ENCODE measurements around the gene VDR.
"Not testable (repeated sequence)": the region's sequence is repeated elsewhere in the genome, so short reads cannot be mapped to it uniquely, and the experiment has no call there.

VDR gene

DNA sequence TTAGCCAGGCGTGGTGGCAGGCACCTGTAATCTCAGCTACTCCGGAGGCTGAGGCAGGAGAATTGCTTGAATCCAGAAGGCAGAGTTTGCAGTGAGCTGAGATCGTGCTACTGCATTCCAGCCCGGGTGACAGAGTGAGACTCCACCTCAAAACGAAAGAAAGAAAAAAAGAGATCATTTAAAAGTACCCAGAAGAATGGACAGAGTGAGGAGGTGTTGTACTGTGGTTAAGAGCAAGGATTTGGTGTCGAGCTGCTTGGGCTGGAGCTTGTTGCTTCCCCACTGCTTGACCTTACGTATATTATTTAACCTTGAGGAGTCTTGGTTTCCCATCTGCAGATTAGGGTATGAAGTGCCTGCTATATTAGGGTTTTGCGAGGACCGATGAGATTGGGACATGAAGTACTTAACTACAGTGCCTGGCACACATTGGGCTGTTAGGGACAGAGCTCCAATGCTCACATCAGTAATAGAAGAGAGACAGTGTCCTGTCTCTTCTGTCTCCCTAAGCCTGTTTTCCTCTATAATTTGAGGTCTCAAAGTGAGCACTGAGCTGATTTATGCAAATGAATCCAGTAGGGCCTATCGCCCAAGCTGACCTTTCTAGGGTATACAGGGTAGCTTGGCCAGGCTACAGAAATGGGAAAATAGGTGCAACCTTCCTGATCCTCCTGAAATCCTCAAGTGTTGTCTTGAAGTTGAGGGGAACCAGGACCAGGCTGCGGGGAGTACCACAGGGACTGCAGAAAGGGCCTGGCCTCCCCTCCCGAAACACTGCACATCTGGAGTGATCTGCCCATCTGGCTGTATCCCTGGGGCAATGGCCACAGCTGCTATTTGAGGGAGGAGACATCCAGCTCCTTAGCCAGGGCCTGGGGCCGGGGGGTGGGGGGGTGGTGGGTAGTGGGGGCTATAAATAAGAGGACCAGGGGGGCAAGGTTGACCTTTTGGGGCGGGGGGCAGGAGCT, 76.5 kb downstream of the VDR start:
- no peak for DNase-seq (ENCODE audit: low read depth)

DNA sequence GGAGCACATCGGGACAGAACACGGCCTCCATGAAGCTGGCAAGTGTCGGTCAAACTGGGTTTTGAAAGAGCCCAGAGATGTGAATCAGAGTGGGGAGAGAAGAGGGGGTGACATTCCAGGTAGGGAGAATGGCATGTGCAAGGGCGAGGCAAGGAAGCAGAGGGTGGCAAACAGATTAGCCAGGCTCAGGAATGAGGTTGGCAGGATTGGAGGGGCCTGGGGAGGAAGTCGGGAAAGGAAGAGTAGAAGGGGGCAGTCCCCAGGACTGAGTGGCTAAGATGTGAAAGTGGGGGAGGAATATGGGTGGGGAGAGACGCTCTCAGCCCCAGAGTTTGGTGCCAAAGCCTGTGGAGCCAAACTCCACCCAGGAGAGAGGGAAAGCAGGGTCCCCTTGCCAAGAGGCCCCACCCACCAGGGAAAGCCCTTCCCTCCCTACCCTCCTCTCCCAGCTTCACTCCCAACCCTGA, 79.6 kb downstream of the VDR start:
- no peak for DNase-seq (ENCODE audit: low read depth)

DNA sequence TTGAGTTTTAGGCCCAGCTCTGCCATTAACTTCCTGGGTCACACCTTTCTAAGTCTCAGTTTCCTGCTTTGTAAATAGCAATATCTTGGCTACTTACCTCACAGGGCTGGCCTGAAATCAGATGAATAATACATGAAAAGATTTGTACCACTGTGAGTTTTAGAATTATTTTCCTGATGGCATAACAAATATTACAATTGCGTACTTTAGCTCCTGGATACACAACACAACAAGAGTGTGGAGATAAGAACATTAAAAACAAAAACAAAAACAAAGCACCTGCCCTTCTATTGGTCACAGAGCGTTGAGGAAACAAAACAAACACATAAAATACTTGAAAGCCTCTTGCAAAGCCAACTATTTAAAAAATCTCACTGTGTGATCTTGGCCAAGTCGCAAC, 80.2 kb downstream of the VDR start:
- DNase-seq (ENCODE audit: low read depth) = no peak

DNA sequence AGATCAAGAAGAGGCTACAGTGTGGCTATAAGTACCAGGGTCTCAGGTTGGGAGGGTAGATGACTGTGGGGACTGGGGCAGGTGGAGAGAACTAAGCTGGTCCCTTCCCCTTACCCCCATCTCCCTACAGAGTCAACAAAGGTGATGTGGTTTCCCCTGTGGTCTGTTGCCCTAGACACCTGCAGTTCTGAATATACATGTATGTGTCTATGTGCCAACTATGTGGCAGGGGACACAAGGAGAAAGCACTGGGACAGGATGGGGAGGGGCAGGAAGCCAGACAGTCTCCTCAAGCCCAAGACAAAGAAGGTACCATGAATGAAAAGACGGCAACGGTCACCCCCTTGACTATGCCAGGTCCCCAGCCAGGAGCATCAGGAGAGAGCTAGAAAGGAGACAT, 80.6 kb downstream of the VDR start:
- DNase-seq (ENCODE audit: low read depth) = no peak

DNA sequence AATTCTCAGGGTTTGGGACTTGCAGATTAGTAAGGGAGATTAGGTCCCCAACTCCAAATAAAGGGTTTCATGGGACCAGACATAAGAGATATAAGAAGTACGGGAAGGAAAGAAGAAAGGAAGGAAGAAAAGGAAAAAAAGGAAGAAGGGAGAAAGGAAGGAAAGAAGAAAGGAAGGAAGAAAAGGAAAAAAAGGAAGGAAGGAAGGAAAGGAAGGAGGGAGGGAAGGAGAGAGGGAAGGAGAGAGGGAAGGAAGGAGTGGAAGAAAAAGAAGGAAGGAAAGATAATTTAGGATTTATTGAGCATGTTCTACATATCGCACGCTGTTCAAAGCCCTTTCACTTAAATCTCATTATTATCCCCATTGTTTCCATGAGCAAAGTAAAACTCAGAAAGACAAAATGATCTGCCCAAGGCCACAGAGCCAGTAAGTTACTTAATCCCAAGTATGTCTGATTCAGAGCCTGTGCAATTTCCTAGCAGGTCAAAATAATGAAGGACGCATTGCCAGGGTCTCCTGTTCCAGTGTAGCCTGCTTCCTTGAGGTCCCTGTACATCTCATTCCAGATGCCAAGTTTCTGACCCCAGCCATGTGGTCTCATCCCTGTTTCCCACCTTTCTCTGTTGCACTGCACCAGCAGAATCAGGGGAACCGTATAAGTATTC, 81.2 kb downstream of the VDR start:
- DNase-seq (ENCODE audit: low read depth) = no peak

DNA sequence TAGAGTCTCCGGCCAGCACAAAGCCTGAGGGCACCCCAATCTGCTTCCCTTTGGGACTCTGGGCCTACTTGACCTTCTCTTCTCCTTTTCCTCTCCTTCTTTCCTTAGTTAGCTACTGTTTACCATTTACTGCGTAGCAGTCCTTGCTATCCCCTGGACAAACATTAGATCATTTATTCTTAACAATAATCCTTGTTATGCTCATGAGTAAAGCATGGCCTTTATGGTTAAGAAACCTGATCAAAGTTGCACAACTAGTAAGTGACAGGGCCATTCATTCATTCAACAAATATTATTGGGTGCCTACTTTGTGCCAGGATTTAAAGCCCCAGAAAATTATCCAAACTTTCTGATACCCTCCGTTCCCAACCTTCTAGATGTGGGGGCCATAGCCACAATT, 81.9 kb downstream of the VDR start:
- DNase-seq (ENCODE audit: low read depth) = no peak

DNA sequence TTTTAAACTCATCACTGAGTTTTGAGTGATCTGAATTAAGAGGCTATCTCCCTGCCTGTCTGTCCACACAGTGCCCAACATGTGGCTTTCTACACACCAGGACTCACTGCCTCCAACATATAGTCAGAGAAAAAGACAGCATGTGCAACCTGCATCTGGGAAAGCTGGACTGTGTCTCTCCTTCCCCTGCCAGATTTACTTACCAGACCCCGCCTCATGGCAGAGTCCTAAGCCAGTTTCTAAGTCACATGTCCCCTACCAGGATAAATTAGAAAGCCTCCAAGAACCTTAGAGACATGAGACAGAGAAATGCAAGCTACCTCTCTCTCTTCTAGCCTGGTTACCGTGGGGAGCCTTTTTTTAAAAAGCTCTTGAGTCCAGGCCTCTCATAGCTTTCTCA, 82.4 kb downstream of the VDR start:
- no peak for DNase-seq (ENCODE audit: low read depth)

DNA sequence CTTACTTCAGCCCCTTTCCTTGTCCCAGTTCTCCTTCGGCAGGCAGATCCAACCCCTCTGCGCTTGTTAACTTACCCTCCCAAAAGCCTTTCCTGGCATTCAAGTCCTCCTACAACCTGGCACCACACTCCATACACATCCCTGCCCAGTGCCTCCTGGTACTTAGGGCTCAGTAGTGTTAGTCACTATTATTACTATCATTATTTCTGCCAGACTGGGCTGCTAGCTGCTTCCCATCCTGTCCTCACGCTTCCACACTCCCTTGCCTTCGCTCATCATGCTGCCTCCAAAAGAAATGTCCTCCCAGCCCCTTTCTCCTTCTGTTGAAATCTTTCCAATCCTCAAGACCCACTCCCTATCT, 83.5 kb downstream of the VDR start:
- no peak for DNase-seq (ENCODE audit: low read depth)

DNA sequence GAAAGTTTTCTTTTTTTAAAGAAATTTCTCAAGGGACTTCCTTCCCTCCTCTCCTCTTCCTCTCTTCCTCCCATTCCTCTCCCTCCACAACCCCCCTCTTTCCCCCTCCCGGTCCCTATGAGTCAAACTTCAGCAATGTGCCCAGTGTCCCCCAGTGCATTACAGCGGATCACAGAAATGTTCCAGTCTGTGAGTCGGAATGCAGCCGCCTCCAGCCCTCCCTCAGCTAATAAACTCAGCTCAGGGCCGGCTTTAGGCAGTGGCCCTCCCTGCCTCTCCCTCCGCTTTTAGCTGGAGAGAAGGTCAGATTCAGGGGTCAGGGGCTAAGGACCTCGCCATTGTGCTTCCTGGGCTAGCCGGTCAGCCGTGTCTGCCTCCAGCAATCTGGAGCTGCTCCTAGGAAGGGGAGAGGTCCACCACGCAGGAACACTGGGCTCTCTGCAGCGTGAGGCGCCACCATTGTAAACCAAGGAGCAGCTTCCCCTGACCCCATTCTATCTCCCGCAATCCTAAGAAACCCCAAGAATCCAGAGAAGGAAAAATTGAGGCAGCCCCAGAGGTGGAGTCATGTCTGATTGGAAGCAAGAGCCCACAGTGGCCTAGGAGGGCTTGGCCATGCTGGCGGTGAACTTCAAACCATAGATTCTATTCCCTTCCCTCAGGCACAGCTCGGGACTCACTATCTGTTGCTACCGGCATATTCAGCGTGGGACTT, 84.0 kb downstream of the VDR start:
- no peak for DNase-seq (ENCODE audit: low read depth)

DNA sequence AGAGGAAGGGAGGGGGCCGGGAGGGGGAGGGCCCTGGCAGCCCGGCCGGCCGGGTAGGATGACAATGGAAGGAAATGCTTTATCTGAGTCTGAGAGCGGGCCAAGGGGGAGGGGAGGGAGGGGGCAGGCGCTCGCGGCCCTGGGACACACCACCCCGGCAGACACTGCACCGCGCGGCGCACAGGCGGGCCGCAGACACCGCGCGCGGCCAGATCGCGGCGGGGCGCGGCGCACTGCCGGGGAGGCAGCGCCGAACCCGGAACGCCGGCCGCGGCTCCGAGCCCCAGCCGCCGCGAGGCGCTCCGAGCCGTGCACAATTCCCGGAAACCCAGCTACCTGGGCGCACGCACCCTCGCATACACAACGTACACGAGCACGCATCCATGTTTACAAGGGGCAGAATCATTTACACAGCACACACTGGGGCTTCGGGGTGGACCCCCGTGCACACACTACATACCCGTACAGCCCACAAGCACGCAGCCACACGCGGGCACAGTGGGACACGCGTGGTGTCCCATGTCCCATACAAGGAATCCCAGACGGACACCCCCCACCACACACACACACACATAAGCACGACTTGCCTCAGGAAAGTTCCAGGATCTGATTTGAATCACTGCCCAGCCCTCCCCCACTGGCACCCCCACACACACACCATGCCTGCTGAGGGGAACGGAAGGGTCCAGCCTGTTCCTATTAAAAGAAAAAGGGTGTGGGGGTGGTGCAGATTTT, 84.7 kb downstream of the VDR start, which contains the start of gene HDAC7:
HDAC7 (minus strand) TSS at position 8 of the 735 bp plus-strand sequence. CDS start 118 bp downstream, outside the sequence.
- DNase-seq (ENCODE audit: low read depth) = no peak

DNA sequence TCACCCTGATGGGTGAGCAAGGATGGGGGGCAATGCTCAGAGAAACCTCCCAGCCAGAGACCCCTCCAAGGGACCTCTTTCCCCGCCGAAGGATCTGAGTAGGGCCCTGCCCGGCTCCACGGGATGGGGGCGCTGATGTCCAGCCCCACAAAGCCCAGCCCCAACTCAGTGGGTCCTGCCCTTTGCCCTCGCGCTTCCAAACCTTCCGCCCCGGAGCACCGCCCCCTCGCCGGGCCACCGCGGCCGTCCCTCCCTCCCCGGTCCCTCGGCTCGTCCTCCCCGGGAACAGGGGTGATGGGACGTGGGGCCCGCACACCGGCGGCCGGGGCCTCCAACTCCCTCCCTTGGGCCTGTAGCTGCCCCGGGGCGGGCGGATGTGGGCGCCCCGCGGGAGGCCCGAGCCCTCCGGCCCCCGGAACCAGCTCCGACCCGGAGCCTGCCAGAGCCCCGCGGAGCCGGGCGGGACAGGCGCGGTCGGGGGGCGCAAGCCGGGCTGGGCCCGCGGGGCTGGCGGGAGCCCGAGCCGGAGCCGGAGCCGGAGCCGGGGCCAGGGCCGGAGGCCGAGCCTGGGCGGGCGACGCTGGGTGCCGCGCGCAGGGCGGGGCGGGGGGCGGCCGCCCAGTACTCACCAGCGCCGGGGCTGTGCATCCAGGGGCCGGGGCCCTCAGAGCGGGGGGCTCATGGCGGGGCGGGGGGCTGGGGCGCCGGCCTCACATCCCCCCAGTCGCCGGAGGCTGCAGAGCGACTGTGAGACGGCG, 85.5 kb downstream of the VDR start:
- no peak for DNase-seq (ENCODE audit: low read depth)

DNA sequence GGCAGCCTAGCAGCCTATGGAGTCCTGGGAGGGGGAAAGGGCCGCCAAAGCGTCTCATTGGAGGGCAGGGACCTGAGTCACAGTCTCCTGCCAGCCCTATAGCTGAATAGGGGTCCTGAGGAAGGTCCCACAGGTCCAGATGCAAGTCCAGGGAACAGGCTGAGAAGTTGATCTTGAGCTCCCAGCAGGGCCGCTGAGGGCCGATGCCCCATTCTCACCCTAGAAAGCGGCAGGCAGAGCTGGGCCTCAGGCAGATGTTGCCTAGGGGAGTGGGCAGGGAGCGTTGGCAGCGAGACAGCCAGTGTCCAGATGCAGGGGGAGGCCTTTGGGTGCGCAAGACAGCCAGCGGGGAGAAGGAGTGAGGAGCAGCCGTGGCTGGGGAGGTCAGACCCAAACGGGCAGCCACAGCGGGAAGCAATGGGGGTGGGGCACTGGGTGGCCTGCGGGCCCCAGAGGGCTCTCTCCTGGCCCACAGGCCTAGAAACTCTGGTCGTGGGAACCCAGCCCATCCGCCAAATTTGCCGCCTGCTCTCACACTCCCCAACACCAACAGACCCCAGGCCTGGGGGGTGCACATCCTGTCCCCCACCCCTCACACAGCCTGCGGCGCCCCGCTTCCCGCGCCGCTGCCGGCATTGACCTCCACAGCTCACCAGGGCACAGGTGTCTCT, 86.2 kb downstream of the VDR start:
- no peak for DNase-seq (ENCODE audit: low read depth)

DNA sequence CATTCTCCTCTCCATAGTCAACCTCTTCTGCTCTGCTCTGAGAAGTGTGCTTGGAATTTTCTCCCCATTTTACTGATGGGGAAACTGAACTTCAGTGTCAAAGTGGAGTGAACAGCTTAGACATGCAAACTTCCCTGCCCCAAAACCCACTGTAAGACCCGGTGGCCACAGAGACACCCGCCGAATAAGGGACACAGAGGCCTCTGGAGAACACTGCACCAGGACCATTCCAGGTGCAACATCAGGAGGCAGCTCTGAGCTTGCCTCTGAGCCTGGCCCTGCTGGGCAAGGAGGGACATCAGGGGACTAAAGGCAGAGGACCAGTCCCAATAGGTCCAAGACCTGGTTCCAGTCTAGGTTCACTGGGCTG, 86.8 kb downstream of the VDR start:
- DNase-seq (ENCODE audit: low read depth) = no peak

DNA sequence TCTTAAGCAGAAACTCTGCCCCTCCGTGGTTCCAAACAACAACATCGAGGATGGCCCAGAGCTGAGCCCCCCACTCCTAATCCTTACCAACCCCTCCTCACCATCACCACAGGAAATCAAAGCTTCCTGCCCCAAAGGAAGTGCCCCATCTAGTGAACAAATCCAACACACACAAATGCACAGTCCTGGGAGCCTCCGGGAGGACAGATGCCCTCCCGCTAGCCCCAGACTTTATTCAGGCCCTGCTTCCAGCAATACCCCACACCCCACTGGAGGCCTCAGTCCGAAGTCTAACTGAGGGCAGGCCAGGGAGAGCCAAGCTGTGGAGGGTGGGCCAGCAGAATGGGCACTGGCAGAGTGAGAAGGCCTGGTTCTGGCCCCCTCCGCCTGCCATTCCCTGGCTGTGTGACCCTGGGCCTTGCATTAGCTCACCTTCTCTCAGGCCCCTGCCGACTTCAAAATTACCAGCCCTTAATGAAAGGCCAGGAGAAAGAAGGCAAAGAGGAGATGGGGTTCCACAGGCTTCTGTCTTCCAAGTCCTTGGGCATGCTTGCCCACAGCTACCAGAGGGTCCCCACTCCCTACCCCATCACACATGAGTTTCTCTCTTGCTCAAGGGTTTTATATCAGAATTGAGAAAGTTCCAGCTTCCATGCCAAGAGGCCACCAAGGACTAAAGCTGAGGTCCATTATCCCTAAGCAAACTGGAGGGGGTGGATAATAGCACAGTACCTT, 87.4 kb downstream of the VDR start:
- no peak for DNase-seq (ENCODE audit: low read depth)

DNA sequence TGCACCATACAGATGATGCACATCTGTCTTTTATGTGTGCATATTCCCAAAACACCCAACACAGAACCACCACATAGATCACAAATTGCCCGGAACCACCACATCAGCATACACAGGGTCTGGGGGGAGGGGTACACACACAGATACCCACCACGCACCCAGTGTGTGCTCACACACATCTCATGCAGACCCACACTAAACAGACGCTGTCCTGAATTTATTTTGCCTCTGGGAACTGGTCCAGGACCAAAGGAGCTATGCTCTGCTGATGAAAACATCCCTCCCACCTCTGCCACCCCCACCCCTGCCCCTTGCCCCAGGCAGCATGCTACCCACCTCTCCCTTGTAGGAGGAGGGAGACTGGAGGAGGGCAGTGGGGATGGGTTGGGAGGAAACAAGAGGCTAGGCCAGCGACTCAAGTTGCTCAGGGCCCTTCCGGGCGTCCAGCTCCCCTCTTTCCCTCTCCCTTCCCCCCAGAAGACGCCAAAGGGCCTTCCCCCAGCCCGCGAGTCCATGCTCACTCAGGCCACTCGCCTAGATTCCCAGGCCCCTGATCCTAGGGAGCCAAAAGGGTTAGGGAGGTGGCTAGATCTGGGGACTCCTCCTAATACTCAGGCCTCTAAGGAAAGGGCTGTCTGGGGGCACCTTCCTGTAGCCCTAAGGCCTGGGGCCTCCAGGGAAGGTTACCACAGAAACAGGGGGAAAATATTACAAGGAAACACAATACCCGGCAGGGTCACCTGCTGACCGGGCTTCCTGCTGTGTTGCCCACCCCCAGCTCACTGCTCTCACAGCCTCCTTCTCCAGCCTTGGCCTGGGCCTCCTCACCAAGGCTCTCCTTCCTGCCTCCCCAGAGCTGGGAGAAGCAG, 88.2 kb downstream of the VDR start:
- no peak for DNase-seq (ENCODE audit: low read depth)

DNA sequence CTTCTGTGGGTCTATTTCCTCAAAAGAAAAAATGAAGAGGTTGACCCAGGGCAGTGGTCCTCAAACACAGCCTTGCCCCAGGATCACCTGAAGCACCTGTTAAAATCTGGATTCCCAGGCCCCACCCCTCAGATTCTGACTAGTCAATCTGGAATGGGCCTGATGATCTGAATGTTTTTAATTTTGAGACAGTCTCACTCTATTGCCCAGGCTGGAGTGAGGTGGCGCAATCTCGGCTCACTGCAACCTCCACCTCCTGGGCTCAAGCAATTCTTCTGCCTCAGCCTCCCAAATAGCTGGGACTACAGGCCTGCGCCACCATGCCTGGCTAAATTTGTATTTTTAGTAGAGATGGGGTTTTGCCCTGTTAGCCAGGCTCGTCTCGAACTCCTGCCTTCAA, 89.3 kb downstream of the VDR start:
- DNase-seq (ENCODE audit: low read depth) = not testable (repeated sequence)

DNA sequence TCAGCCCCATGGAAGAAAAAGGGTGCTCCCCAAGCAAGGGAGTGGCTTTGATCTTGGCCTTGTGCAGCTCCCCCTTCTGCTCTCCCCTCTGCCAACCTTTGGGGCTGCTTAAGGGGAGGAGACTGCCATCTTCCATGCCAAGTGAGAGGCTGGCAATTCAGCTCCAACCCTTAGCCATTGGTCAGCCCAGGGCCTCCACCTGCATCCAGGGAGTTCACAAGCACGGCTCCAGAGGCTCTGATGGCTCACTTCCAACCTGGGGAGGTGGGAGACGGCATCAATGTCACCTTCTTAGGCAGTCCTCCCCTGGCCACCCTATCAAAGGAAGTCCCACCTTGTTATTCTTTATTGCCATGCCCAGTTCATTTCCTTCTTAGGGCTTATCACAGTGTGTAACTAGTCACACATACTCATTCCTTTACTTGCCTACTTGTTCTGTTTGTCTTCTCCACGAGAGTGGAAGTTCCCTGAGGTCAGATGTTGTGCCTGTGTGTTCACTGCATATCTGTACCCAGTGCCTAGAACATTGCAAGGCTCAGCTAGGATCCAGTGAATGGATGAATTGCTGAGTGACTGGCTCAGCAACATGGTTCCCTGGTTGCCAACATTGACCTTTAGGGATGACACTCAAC, 90.1 kb downstream of the VDR start:
- DNase-seq (ENCODE audit: low read depth) = no peak

DNA sequence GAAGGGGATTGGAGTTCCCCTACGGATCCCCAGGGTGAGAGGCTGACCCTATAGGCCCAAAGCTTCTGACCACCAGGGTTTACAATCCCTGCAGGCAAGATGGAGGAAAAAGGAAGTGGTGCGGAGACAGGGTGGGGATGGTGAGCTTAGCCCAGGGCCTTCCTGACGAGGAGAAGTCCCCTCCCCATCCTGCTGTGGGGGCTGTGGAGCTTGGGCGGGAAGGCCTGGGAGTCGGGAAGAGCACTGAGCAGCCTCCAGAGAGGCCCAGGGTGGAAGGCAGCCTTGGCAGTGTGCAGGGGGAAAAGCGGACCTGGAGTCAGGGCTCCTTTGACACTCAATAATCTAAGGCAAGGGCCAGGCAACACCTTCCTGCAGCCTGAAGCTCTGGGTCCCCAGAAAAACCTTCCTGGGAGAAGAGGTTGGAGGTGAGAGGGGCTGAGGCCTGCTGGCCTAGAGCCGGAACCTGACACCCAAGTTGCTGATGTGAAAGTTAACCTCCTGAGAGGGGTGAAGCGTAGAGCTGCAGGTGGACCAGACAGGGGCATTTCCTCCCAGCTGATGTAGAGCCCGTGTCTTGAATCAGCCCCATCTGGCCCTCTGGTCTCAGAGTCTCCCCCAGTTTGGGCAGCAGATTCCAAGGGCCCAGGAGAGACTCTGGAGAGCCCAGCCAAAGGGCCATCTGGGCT, 91.1 kb downstream of the VDR start:
- DNase-seq (ENCODE audit: low read depth) = no peak
